NCI-H2081 (cell line): ENCODE results near the gene MORC4.
A peak's percentile ranks its signal among the peaks of the same experiment; 100 is the strongest.

Experiments used
- DNase-seq, 2 experiments: peaks; one replicate each; lab custom pipeline; 2025; lab: John Stamatoyannopoulos, UW

Gene MORC4

GRCh38 chrX:106952988-106953387, 47.0 kb downstream of the MORC4 start:
- DNase-seq = peak in 1 of 2 experiments; percentile 10

- DNase-seq = no peak
Measured at GRCh38 chrX:106952538-106952937, 47.5 kb downstream of the MORC4 start.

- DNase-seq = no peak
Measured at GRCh38 chrX:106952089-106952488, 47.9 kb downstream of the MORC4 start.

GRCh38 chrX:106951230-106951629, 48.8 kb downstream of the MORC4 start:
- no peak for DNase-seq

- DNase-seq = no peak
Measured at GRCh38 chrX:106950381-106950780, 49.6 kb downstream of the MORC4 start.

- DNase-seq = no peak
Measured at GRCh38 chrX:106949366-106949765, 50.6 kb downstream of the MORC4 start.

- DNase-seq = no peak
Measured at GRCh38 chrX:106948641-106949040, 51.4 kb downstream of the MORC4 start.

GRCh38 chrX:106946464-106946863, 53.5 kb downstream of the MORC4 start:
- DNase-seq = no peak

GRCh38 chrX:106940068-106940467, 59.9 kb downstream of the MORC4 start:
- no peak for DNase-seq

GRCh38 chrX:106939566-106939965, 60.4 kb downstream of the MORC4 start:
- no peak for DNase-seq

- no peak for DNase-seq
Measured at GRCh38 chrX:106936246-106936645, 63.8 kb downstream of the MORC4 start.

- no peak for DNase-seq
Measured at GRCh38 chrX:106935175-106935574, 64.8 kb downstream of the MORC4 start.

GRCh38 chrX:106933538-106933961, 66.5 kb downstream of the MORC4 start:
- DNase-seq = no peak

- no peak for DNase-seq
Measured at GRCh38 chrX:106932960-106933537, 67.0 kb downstream of the MORC4 start.

- no peak for DNase-seq
Measured at GRCh38 chrX:106932492-106932923, 67.5 kb downstream of the MORC4 start.

- DNase-seq = no peak
Measured at GRCh38 chrX:106931831-106932491, 68.1 kb downstream of the MORC4 start.

GRCh38 chrX:106928227-106928626, 71.8 kb downstream of the MORC4 start:
- no peak for DNase-seq

GRCh38 chrX:106927700-106928099, 72.3 kb downstream of the MORC4 start:
- no peak for DNase-seq

- no peak for DNase-seq
Measured at GRCh38 chrX:106927023-106927422, 73.0 kb downstream of the MORC4 start.

GRCh38 chrX:106921637-106922036, 78.4 kb downstream of the MORC4 start:
- DNase-seq = no peak

GRCh38 chrX:106919932-106920452, 80.0 kb downstream of the MORC4 start, which contains the start of gene CLDN2:
Gene CLDN2 (plus strand): TSS chrX:106920402. CDS start chrX:106928229, 7,827 bp downstream.
- no peak for DNase-seq

GRCh38 chrX:106917830-106918500, 82.0 kb downstream of the MORC4 start:
- peak in 1 of 2 experiments; percentile 34 for DNase-seq

- no peak for DNase-seq
Measured at GRCh38 chrX:106912864-106913263, 87.1 kb downstream of the MORC4 start.
